Trophoblast cell (in vitro differentiated cells and primary cell): ENCODE results near the gene RPRD1B.

Experiments used
- DNase-seq, 2 donors: peaks; one replicate each; pipeline ENCODE4 v3.0.0-alpha.2; 2016
- H2AFZ ChIP-seq: 2 replicates; pipeline ENCODE4 v1.6.1; 2013; ENCODE audit warnings: low read length, moderate library complexity, mild to moderate bottlenecking; ENCODE audit not compliant: insufficient read depth, poor library complexity
- H2AK5ac ChIP-seq: 2 replicates; pipeline ENCODE4 v1.6.1; 2013; ENCODE audit warnings: mild to moderate bottlenecking, low read length
- H2BK120ac ChIP-seq: 2 replicates; pipeline ENCODE4 v1.6.1; 2013; ENCODE audit warnings: low read length, mild to moderate bottlenecking, moderate library complexity; ENCODE audit not compliant: insufficient read depth, poor library complexity
- H2BK12ac ChIP-seq: 2 replicates; pipeline ENCODE4 v1.6.1; 2013; ENCODE audit warnings: mild to moderate bottlenecking, low read length, moderate library complexity
- H2BK5ac ChIP-seq: 2 replicates; pipeline ENCODE4 v1.6.1; 2013; ENCODE audit warnings: low read length, low read depth, moderate library complexity, mild to moderate bottlenecking; ENCODE audit not compliant: poor library complexity
- H3K14ac ChIP-seq: 2 replicates; pipeline ENCODE4 v1.6.1; 2013; ENCODE audit warnings: mild to moderate bottlenecking, low read length
- H3K18ac ChIP-seq: 2 replicates; pipeline ENCODE4 v1.6.1; 2013; ENCODE audit warnings: mild to moderate bottlenecking, low read length
- H3K23ac ChIP-seq: 2 replicates; pipeline ENCODE4 v1.6.1; 2013; ENCODE audit warnings: low read length
- H3K27ac ChIP-seq: 2 replicates; pipeline ENCODE4 v1.5.1; 2013; ENCODE audit warnings: low read depth, mild to moderate bottlenecking, inconsistent platforms, low read length, moderate library complexity
- H3K27me3 ChIP-seq: 2 replicates; pipeline ENCODE4 v1.6.1; 2013; ENCODE audit warnings: inconsistent platforms, mild to moderate bottlenecking, low read length, moderate library complexity; ENCODE audit not compliant: insufficient read depth
- H3K36me3 ChIP-seq, 2 experiments: 1 replicate in 1 of 2; 2 replicates in 1 of 2; pipeline ENCODE4 v1.6.1; 2013; ENCODE audit warnings: low read length in 2 of 2, mild to moderate bottlenecking in 2 of 2, moderate library complexity in 1 of 2; ENCODE audit not compliant: insufficient read depth in 2 of 2, control insufficient read depth in 1 of 2
- H3K4ac ChIP-seq: 2 replicates; pipeline ENCODE4 v1.6.1; 2013; ENCODE audit warnings: low read depth, mild to moderate bottlenecking, low read length, moderate library complexity
- H3K4me1 ChIP-seq, 2 experiments: 1 replicate in 1 of 2; 2 replicates in 1 of 2; pipeline ENCODE4 v1.6.1; 2013; ENCODE audit warnings: low read length in 2 of 2, mild to moderate bottlenecking in 2 of 2, moderate library complexity in 1 of 2; ENCODE audit not compliant: insufficient read depth in 2 of 2, control insufficient read depth in 1 of 2
- H3K4me2 ChIP-seq: 2 replicates; pipeline ENCODE4 v1.6.1; 2013; ENCODE audit warnings: inconsistent platforms, mild to moderate bottlenecking, low read length, moderate library complexity
- H3K4me3 ChIP-seq: 2 replicates; pipeline ENCODE4 v1.5.1; 2013; ENCODE audit warnings: mild to moderate bottlenecking, low read depth, low read length, inconsistent platforms
- H3K79me1 ChIP-seq: one replicate; pipeline ENCODE4 v1.6.1; 2013; ENCODE audit warnings: low read length
- H3K79me2 ChIP-seq: 2 replicates; pipeline ENCODE4 v1.6.1; 2013; ENCODE audit warnings: low read length, mild to moderate bottlenecking; ENCODE audit not compliant: control insufficient read depth, insufficient read depth, poor library complexity
- H3K9ac ChIP-seq: 2 replicates; pipeline ENCODE4 v1.6.1; 2013; ENCODE audit warnings: mild to moderate bottlenecking, low read length
- H3K9me3 ChIP-seq: 2 replicates; pipeline ENCODE4 v1.6.1; 2013; ENCODE audit warnings: low read depth, mild to moderate bottlenecking, control low read depth, inconsistent platforms, low read length; ENCODE audit not compliant: insufficient read depth
- H4K12ac ChIP-seq: 2 replicates; pipeline ENCODE4 v1.6.1; 2013; ENCODE audit warnings: low read depth, mild to moderate bottlenecking, low read length, moderate library complexity
- H4K8ac ChIP-seq: 2 replicates; pipeline ENCODE4 v1.6.1; 2013; ENCODE audit warnings: low read depth, mild to moderate bottlenecking, low read length, moderate library complexity
- H4K91ac ChIP-seq: one replicate; pipeline ENCODE4 v1.6.1; 2013; ENCODE audit warnings: low read depth, mild to moderate bottlenecking, low read length, moderate library complexity
- WGBS: extraction: QIAGEN DNeasy Blood & Tissue Kit; methylation state at CpG from one replicate; pipeline ENCODE4 v1.1.7; 2013; ENCODE audit warnings: missing lambda C conversion rate; ENCODE audit not compliant: insufficient read length, insufficient coverage; ENCODE audit errors: extremely low coverage; 5-methylcytosine and 5-hydroxymethylcytosine counted together

Gene RPRD1B

GRCh38 chr20:38117205-38117604 lies 83.7 kb downstream of the RPRD1B start:
- Histone ChIP-seq H3K79me1 (peaks cover 42% of the 10 kb centered on the region), H3K9me3 (no peaks in the 10 kb centered on the region), H2AFZ (no peak overlapping the region), H4K8ac (no peak overlapping the region), H3K9ac (no peak overlapping the region), H3K27ac (peak overlapping the region; percentile 72), H4K91ac (no peak overlapping the region), H3K27me3 (no peaks in the 10 kb centered on the region), H3K23ac (no peak overlapping the region), H3K14ac (no peak overlapping the region), H3K4ac (no peak overlapping the region), H3K4me1 (peaks cover 5 to 16% of the 10 kb centered on the region in 2 experiments), H2BK12ac (no peak overlapping the region), H3K79me2 (peaks cover 5% of the 10 kb centered on the region), H3K18ac (no peak overlapping the region), H3K4me3 (no peak overlapping the region), H2BK5ac (peak overlapping the region; percentile 52), H2AK5ac (no peak overlapping the region), H2BK120ac (peak overlapping the region; percentile 80), H4K12ac (no peak overlapping the region), H3K36me3 (no peaks in the 10 kb centered on the region), H3K4me2 (no peak overlapping the region)
- peak in 1 of 2 donors; percentile 65 for DNase-seq
- no CpG with 5 or more reads among the region's 2 CpGs for WGBS

DNA sequence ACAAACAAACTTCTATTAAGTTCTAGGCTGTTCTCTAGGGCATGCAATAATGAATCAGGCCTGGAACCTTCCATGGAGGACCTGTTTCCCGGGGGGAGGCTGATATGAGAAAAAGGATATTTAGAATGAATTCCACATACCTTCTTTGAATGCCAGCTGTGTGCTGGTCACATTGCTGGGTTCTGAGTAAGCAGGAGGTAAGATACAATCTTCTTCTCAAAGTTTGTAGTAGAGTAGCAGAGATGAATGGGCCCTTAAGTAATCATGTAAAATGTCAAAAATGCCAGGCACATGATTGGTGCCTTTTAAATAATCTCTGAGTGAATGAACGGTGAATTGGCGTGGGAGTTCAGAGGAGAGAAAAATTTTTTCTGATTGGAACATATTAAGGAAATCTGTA lies 84.1 kb downstream of the RPRD1B start:
- H3K27me3 ChIP-seq: no peaks in the 10 kb centered on the region
- H4K8ac ChIP-seq: no peak overlapping the region
- H3K9ac ChIP-seq: no peak overlapping the region
- no peaks in the 10 kb centered on the region for H3K36me3 ChIP-seq
- peaks cover 5% of the 10 kb centered on the region for H3K79me2 ChIP-seq
- no peak overlapping the region for H3K18ac ChIP-seq
- peaks cover 43% of the 10 kb centered on the region for H3K79me1 ChIP-seq
- peak; percentile 89 to 97 for DNase-seq
- H4K12ac ChIP-seq: no peak overlapping the region
- H3K27ac ChIP-seq: peak overlapping the region; percentile 72
- no peaks in the 10 kb centered on the region for H3K9me3 ChIP-seq
- no peak overlapping the region for H3K23ac ChIP-seq
- H2AFZ ChIP-seq: no peak overlapping the region
- no peak overlapping the region for H3K4me2 ChIP-seq
- H3K4me3 ChIP-seq: no peak overlapping the region
- H2BK12ac ChIP-seq: no peak overlapping the region
- H3K4me1 ChIP-seq: peaks cover 7 to 16% of the 10 kb centered on the region in 2 experiments
- no CpG with 5 or more reads among the region's 3 CpGs for WGBS
- no peak overlapping the region for H2BK120ac ChIP-seq
- H3K4ac ChIP-seq: no peak overlapping the region
- H4K91ac ChIP-seq: no peak overlapping the region
- no peak overlapping the region for H2AK5ac ChIP-seq
- H3K14ac ChIP-seq: no peak overlapping the region
- H2BK5ac ChIP-seq: no peak overlapping the region

- no peak for DNase-seq
- Histone ChIP-seq H3K4me2 (no peak overlapping the region), H3K36me3 (no peaks in the 10 kb centered on the region), H3K4me3 (no peak overlapping the region), H3K79me1 (peaks cover 36% of the 10 kb centered on the region), H3K23ac (no peak overlapping the region), H2AK5ac (peak overlapping the region; percentile 99), H4K91ac (peak overlapping the region; percentile 92), H2AFZ (no peak overlapping the region), H3K27ac (no peak overlapping the region), H4K12ac (no peak overlapping the region), H3K18ac (no peak overlapping the region), H3K9ac (no peak overlapping the region), H3K27me3 (no peaks in the 10 kb centered on the region), H4K8ac (no peak overlapping the region), H2BK12ac (peak overlapping the region; percentile 100), H3K79me2 (peaks cover 5% of the 10 kb centered on the region), H2BK120ac (peak overlapping the region; percentile 97), H3K4me1 (peaks cover 6 to 13% of the 10 kb centered on the region in 2 experiments), H3K9me3 (no peaks in the 10 kb centered on the region), H3K14ac (peak overlapping the region; percentile 74), H3K4ac (no peak overlapping the region), H2BK5ac (no peak overlapping the region)
- WGBS: no CpG with 5 or more reads among the region's 6 CpGs
Measured at GRCh38 chr20:38119446-38119845, 85.9 kb downstream of the RPRD1B start.

DNA sequence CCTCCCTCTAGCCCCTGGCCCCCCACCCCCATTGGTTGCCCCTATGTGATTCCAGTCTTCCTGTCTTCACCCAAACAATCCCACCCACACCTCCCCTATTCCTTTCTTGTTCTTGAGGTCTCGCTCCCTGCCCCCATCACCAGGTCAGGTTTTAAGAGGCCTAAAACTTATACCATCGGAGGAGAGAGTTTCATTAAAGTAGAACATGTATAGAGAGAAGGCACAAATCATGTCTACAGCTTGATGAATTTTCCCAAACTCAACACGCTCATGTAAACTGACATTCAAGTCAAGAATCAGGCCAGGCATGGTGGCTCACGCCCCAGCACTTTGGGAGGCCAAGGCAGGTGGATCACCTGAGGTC lies 87.1 kb downstream of the RPRD1B start:
- H3K18ac ChIP-seq: peak overlapping the region; percentile 91
- peak overlapping the region; percentile 4 for H3K4ac ChIP-seq
- H3K9me3 ChIP-seq: no peaks in the 10 kb centered on the region
- H3K4me2 ChIP-seq: no peak overlapping the region
- H3K27me3 ChIP-seq: no peaks in the 10 kb centered on the region
- H3K27ac ChIP-seq: no peak overlapping the region
- no peak overlapping the region for H4K12ac ChIP-seq
- H4K8ac ChIP-seq: no peak overlapping the region
- H2AFZ ChIP-seq: no peak overlapping the region
- peak overlapping the region; percentile 99 for H2AK5ac ChIP-seq
- peak overlapping the region; percentile 83 for H2BK5ac ChIP-seq
- no peaks in the 10 kb centered on the region for H3K36me3 ChIP-seq
- no peak overlapping the region for H3K4me3 ChIP-seq
- H2BK12ac ChIP-seq: peak overlapping the region; percentile 100
- peak overlapping the region; percentile 74 for H3K14ac ChIP-seq
- no peak overlapping the region for H3K9ac ChIP-seq
- H3K23ac ChIP-seq: no peak overlapping the region
- peaks cover 41% of the 10 kb centered on the region for H3K79me1 ChIP-seq
- peaks cover 6 to 11% of the 10 kb centered on the region in 2 experiments for H3K4me1 ChIP-seq
- peak overlapping the region; percentile 92 for H4K91ac ChIP-seq
- DNase-seq: no peak
- peak overlapping the region; percentile 97 for H2BK120ac ChIP-seq
- no CpG with 5 or more reads among the region's 4 CpGs for WGBS
- peaks cover 5% of the 10 kb centered on the region for H3K79me2 ChIP-seq
